ENCODE data around the gene SPTBN5.

The SPTBN5 gene

DNA sequence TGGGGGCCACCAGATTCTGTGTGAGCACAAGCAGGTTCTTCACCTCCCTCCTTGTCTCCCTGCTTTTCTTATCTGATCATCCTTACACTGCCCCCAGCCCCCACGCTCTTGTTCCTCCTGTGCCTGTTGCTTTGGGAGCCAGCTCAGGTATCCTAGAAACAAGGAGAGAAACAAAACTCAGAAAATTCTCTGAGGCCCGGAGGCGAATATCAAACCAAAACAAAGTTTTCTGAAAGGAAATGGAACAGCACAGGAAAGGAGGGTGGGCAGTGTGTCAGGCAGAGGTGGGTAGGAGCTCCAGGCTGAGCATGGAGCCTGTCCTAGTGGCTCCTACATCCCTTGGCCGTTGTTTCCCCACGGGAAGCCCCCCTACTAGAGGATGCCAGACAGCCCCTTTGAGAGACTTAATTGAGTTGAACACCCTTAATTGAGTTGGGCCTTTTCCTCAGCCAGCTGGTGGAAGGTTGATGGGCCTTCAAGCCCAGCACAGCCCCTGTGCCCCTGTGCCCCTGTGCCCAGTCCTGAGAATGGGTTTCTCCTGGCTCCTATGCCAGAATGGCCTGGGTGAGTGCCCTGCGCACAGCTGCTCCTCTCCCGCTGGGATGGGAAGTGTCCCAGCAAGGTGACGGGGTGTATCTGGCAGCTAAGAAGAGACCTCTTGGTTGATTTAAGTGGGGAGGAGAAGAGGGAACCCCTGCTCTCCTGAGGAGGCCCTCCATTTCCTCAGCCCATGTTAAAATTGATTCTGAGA is 88.8 kb downstream of the SPTBN5 start:
- DNase-seq (ENCODE audit: low read depth) = no peak

DNA sequence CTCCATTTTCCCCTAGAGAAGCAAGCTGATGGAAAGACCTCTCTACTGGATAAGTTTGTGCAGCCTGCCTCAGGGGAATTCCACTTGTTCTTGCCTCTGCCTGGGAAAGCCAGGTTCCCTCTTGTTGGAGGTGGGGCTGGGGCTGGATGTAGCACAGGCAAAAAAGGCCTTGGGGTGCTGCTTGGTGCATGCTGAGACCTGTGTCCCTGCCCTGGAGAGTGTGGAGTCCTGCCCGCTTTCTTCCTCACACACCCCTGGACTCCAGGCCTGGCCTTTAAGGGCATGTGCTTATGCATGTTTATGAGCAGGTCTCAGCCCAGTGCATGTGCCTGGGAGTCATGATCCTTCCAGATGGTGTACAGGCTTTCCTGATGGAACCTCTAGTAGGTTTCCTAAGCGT is 89.5 kb downstream of the SPTBN5 start:
- no peak for DNase-seq (ENCODE audit: low read depth)

DNA sequence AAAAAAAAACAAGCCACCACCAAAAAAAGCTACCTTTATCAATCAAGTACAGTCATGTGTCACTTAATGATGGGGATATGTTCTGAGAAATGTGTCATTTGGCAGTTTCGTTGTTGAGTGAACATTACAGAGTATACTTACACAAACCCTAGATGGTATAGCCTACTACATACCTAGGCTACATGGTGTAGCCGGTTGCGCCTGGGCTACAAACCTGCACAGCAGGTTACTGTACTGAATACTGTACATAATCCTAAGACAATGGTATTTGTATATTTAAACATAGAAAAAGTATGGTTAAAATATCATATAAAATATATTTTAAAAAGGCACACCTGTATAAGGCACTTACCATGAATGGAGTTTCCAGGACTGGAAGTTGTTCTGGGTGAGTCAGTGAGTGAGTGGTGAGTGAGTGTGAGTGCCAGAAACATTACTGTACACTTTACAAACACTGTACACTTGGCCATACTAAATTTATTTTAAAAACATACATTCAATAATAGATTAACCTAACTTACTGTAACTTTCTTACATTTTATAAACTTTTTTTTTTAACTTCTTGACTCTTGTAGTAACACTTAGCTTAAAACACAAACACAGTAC is 91.9 kb downstream of the SPTBN5 start:
- DNase-seq (ENCODE audit: low read depth) = peak; percentile 46

DNA sequence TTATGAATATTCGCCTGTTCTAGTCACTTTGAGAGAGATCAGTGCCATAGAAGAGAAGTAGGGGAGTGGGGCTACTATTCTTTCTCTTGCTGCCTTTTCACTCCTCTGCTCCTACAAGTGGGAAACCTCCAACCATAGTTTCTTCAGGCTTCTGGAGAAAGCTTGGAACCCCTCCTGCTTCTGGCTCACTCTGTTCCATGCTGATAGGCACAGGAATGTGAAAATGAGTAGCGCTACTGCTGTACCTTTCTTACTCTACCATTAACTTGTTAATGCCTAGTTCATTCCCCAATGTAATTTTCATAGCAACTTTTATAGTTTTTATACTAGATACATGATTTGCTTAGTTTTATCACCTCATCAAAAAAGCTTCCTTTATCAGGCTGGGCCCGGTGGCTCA is 92.7 kb downstream of the SPTBN5 start:
- DNase-seq (ENCODE audit: low read depth) = no peak

DNA sequence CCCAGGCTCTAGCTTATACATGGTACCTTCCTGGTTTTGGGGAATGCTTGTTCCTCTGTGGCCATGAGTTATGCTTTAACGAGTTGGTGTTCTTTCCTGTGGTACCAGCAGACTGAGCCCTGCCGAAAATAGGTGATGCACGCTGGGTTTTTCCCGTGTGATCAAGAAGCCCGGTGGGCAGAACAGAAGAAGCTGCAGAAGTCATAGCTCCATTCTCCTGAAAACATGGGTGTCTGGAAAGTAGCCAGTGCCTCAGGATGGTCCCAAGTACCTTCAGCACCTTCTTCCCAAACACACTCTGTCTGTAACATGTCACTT is 94.4 kb downstream of the SPTBN5 start:
- DNase-seq (ENCODE audit: low read depth) = no peak

DNA sequence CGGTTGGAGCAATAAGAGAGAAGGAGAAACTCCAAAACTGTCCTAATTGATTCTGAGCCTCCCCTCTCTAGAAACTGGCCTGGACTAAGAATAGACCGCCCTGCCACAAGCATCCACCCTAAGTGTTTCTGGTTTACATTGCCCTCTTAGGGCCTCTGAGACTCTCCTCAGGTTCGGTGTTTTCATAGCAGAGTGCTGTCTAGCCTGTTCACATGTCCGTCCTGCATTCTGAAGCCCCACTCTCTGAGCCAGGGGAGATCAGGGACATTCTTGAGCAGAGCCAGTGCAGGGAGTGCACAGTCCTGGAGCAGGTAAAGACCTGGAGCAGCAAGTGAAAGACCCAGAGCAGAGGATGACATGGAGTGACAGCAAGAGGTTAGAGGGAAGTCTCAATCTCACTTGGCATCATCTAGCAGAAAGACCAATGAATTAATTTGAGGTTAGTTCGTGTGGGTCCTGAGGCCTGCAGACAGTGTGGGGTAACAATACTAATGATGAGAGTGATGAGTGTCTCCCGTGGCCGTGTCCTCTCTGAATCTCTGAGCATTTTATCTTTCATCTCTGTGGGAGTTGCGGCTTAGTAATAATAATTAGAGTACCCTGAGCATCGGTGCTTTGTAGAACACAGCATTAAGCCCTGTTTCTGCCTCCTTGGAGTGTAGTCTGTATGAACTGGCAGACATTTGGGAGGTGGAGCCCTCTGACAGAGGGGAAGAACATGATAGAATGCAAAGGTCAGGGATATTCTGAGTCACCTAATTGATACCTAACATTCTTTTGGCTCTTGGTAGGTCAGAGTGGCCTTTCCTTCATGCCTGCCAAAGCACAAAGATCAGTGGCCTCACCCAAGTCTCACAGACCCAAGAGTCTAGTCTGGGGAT is 95.0 kb downstream of the SPTBN5 start:
- peak; percentile 47 for DNase-seq (ENCODE audit: low read depth)

Measured in EH (cell line).